ENCODE data around the gene SARM1. TPM values are rescaled to one million over a fixed set of nuclear protein-coding genes. Genes with fewer than 3 reads are reported as not detected.

Gene SARM1
- total RNA-seq, 2 experiments from 2014 or later = 18.1 to 21.9 TPM

DNA sequence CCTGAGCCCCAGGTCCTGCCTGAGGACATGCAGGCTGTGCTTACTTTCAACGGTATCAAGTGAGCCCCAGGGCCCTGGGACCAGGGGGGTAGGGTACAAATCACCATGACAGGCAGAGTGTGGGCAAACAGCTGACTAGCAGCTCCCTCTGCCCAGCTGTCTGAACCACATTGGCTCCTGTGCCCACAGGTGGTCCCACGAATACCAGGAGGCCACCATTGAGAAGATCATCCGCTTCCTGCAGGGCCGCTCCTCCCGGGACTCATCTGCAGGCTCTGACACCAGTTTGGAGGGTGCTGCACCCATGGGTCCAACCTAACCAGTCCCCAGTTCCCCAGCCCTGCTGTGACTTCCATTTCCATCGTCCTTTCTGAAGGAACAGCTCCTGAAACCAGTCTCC, 24.5 kb downstream of the SARM1 start:
- no peak for ATAC-seq
- H3K27ac Mint-ChIP-seq = no peak overlapping the region
- peaks cover 14% of the 10 kb centered on the region for H3K36me3 Mint-ChIP-seq (ENCODE audit: low read depth)
- no peaks in the 10 kb centered on the region for H3K9me3 Mint-ChIP-seq (ENCODE audit: low read depth)
- no peaks in the 10 kb centered on the region for H3K4me1 Mint-ChIP-seq
- POLR2A ChIA-PET = no interaction called here
- no peak overlapping the region for H3K4me3 Mint-ChIP-seq
- intact Hi-C loops (cut with DNase I, micrococcal nuclease) = no loop called here
- no peak for DNase-seq
- CTCF ChIA-PET = interaction anchor here (0.9 kb wide), 1 partner anchor 202 kb away, joined by 3 read pairs; no protein-coding TSS in a partner anchor
- H3K27me3 Mint-ChIP-seq = no peaks in the 10 kb centered on the region

GRCh38 chr17:28396635-28397239, 25.2 kb downstream of the SARM1 start:
- no peak for DNase-seq
- H3K9me3 Mint-ChIP-seq (ENCODE audit: low read depth) = no peaks in the 10 kb centered on the region
- peaks cover 12% of the 10 kb centered on the region for H3K36me3 Mint-ChIP-seq (ENCODE audit: low read depth)
- ChIA-PET CTCF (interaction anchor here (0.7 to 0.9 kb wide), 4 partner anchors 29 to 889 kb away, joined by 3 to 4 read pairs (median 3); no protein-coding TSS in a partner anchor), POLR2A (no interaction called here)
- no peak overlapping the region for H3K4me3 Mint-ChIP-seq
- H3K4me1 Mint-ChIP-seq = peaks cover 2% of the 10 kb centered on the region
- ATAC-seq = no peak
- H3K27me3 Mint-ChIP-seq = no peaks in the 10 kb centered on the region
- H3K27ac Mint-ChIP-seq = no peak overlapping the region
- intact Hi-C loops (cut with DNase I, micrococcal nuclease) = no loop called here

DNA sequence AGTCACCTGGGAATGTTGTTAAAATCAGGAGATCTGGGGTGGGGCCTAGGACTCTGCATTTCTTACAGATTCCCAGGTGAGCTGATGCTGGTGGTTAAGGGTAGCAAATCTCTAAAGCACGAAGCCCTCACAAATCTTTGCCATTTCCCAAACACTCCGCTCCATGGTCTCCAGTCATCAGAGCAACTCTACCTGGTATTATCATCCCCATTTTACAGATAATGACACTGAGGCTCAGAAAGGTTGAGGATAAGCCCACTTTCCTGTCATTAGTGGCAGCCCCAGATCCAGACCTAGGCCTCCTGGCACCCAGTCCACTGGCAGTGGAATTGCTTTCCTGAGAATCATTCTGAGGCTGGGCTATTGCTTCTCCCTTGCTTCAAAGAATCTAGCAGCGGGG, 25.8 kb downstream of the SARM1 start:
- no peak for ATAC-seq
- H3K27ac Mint-ChIP-seq = no peak overlapping the region
- peaks cover 6% of the 10 kb centered on the region for H3K4me1 Mint-ChIP-seq
- ChIA-PET POLR2A (no interaction called here), CTCF (interaction anchor here (0.7 to 0.8 kb wide), 3 partner anchors 29 to 890 kb away, joined by 3 to 4 read pairs (median 3); no protein-coding TSS in a partner anchor)
- no peaks in the 10 kb centered on the region for H3K27me3 Mint-ChIP-seq
- intact Hi-C loops (cut with DNase I, micrococcal nuclease) = no loop called here
- peaks cover 12% of the 10 kb centered on the region for H3K36me3 Mint-ChIP-seq (ENCODE audit: low read depth)
- H3K9me3 Mint-ChIP-seq (ENCODE audit: low read depth) = no peaks in the 10 kb centered on the region
- DNase-seq = no peak
- H3K4me3 Mint-ChIP-seq = no peak overlapping the region

DNA sequence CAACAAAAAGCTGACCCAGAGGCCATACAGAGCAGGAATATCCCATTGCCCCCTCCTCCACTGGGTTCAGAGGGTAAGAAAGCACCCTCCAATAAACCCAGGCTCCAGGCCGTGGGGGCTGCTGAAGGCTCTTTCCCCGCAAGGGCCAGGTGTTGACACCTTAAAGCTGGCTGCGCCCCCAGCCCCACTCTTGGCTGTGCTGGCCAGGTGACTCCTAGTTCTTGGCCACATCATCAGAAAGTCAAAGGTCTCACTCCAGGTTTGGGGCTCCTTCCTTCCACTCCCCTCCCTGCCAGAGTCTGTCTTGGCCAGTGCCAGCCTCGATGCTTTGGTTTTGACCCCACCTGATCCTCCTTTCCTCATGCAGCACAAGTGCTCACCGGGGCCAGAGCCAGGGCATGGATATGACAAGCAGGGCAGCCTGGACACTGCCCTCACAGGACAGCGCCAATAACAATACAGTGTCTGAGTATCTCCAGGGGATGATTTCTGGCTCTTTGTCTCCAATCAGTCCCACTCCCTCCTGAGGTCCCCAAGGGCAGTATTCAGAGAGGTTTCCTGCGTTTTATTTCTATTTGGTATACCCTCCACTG, 26.3 kb downstream of the SARM1 start:
- ChIA-PET CTCF (interaction anchor here (0.7 kb wide), 1 partner anchor 283 kb away, joined by 3 read pairs; no protein-coding TSS in a partner anchor), POLR2A (no interaction called here)
- H3K4me1 Mint-ChIP-seq = peaks cover 6% of the 10 kb centered on the region
- no peaks in the 10 kb centered on the region for H3K27me3 Mint-ChIP-seq
- H3K4me3 Mint-ChIP-seq = no peak overlapping the region
- no peak overlapping the region for H3K27ac Mint-ChIP-seq
- intact Hi-C loops (cut with DNase I, micrococcal nuclease) = no loop called here
- peaks cover 12% of the 10 kb centered on the region for H3K36me3 Mint-ChIP-seq (ENCODE audit: low read depth)
- ATAC-seq (no peak), DNase-seq (no peak)
- no peaks in the 10 kb centered on the region for H3K9me3 Mint-ChIP-seq (ENCODE audit: low read depth)

DNA sequence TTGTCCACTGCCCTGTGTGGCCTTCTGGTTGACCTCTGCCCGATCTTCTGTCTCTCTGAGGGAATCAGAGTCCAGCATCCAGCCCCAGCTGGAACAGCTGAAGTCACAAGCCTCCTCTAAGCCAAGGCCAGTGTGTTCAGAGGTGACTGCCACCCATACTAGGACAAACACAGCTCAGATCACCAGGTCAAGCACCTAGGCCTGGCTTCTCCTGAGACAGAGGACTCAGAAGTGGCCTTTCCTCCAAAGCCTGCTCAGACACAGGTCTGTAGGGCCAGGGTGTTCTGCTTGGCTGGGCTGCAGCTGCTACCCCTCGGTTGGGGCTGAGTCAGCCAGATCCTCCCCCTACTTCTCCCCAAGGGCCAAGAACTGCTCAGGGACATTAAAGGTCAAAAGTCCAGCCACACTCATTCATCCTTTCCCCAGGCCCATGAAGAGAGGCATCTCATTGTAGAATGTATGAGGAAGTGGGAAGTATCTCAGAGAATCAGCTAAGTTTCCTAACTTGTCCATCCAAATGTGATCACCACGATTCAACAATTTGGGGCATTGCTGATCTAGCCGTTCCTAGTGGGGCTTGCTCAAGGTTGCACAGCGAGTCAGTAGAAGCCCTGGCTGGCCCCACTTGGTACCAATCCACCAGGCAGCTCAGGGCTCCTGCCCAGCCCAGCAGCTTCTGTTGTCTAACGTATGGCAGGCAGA, 26.9 kb downstream of the SARM1 start:
- intact Hi-C loops (cut with DNase I, micrococcal nuclease) = no loop called here
- Mint-ChIP-seq H3K9me3 (ENCODE audit: low read depth) (no peaks in the 10 kb centered on the region), H3K4me3 (no peak overlapping the region), H3K27ac (no peak overlapping the region), H3K36me3 (ENCODE audit: low read depth) (peaks cover 12% of the 10 kb centered on the region), H3K27me3 (no peaks in the 10 kb centered on the region), H3K4me1 (peaks cover 6% of the 10 kb centered on the region)
- DNase-seq = no peak
- CTCF ChIA-PET = interaction anchor here (0.7 to 1.0 kb wide), 2 partner anchors 16 to 233 kb away, joined by 3 read pairs; no protein-coding TSS in a partner anchor
- POLR2A ChIA-PET = no interaction called here
- ATAC-seq = no peak

DNA sequence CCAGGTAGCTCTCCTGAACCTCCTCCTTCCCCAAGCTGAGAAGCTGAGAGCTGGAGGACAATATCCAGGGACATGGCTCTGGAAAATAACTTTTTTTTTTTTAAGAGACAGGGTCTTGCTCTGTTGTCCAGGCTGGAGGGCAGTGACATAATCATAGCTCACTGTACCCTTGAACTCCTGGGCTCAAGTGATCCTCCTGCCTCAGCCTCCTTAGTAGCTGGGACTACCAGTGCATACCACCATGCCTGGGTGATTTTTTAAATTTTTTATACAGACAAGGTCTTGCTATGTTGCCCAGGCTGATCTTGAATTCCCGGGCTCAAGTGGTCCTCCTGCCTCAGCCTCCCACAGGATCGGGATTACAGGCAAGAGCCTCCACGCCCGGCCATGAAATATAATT, 28.3 kb downstream of the SARM1 start:
- no peak for ATAC-seq
- CTCF ChIA-PET = interaction anchor here (2.8 kb wide), 1 partner anchor 17 kb away, joined by 14 read pairs; no protein-coding TSS in a partner anchor
- peaks cover 6% of the 10 kb centered on the region for H3K4me1 Mint-ChIP-seq
- peaks cover 2% of the 10 kb centered on the region for H3K36me3 Mint-ChIP-seq (ENCODE audit: low read depth)
- no peak for DNase-seq
- H3K4me3 Mint-ChIP-seq = no peak overlapping the region
- POLR2A ChIA-PET = no interaction called here
- no peak overlapping the region for H3K27ac Mint-ChIP-seq
- no peaks in the 10 kb centered on the region for H3K27me3 Mint-ChIP-seq
- H3K9me3 Mint-ChIP-seq (ENCODE audit: low read depth) = no peaks in the 10 kb centered on the region
- intact Hi-C loops (cut with DNase I, micrococcal nuclease) = no loop called here

DNA sequence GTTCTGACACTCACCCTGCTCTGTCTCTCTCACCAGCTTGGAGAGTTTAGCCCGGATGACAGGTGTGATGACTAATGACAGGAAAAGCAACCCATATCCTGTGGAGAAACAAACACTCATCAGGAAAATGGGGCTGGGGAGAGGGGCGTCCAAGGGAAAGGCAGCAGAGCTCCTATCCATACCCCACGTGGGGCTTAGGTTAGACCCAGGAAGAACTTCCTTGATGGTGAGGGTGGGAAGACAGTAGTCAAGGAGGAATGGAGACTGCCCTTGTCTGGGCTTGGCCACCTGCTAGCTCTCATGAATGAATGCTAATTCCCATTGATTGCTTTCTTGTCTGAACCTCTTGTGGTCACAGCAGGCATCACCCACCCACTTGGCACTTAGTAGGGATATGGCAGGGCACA, 30.7 kb downstream of the SARM1 start:
- intact Hi-C loops (cut with DNase I, micrococcal nuclease) = no loop called here
- ChIA-PET CTCF (interaction anchor here (2.8 kb wide), 1 partner anchor 14 kb away, joined by 14 read pairs; no protein-coding TSS in a partner anchor), POLR2A (no interaction called here)
- H3K36me3 Mint-ChIP-seq (ENCODE audit: low read depth) = peaks cover 1% of the 10 kb centered on the region
- no peak overlapping the region for H3K4me3 Mint-ChIP-seq
- ATAC-seq (no peak), DNase-seq (no peak)
- H3K27ac Mint-ChIP-seq = no peak overlapping the region
- peaks cover 2% of the 10 kb centered on the region for H3K27me3 Mint-ChIP-seq
- peaks cover 14% of the 10 kb centered on the region for H3K4me1 Mint-ChIP-seq
- H3K9me3 Mint-ChIP-seq (ENCODE audit: low read depth) = no peaks in the 10 kb centered on the region

- Mint-ChIP-seq H3K9me3 (ENCODE audit: low read depth) (no peaks in the 10 kb centered on the region), H3K27me3 (peaks cover 2% of the 10 kb centered on the region)
Observed at GRCh38 chr17:28402844-28403243, 31.4 kb downstream of the SARM1 start.

DNA sequence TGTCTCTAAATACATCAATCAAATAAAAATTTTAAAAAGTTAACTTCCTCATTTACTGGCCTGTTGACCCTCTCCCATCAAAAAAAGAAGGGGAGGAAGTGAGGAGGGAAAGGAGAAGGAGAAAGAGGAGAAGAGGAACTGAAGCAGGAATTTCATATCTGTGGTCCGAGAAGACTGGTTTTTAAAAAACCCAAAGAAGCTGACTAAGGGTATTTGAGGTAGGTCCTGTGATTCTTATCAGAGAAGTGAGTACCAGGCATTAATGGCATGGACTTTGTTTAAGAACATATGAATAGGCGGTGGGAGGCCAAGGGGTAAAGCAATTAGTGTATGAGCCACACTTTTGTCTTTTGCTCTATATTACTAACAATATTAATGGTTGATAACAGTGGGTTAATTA, 32.5 kb downstream of the SARM1 start:
- Mint-ChIP-seq H3K27me3 (peaks cover 8% of the 10 kb centered on the region), H3K9me3 (ENCODE audit: low read depth) (no peaks in the 10 kb centered on the region)

More at GRCh38 chr17:28402844-28403243, 31.4 kb downstream of the SARM1 start:
- POLR2A ChIA-PET = no interaction called here
- no peak overlapping the region for H3K27ac Mint-ChIP-seq
- DNase-seq = no peak
- H3K4me3 Mint-ChIP-seq = no peak overlapping the region
- peaks cover 14% of the 10 kb centered on the region for H3K4me1 Mint-ChIP-seq
- intact Hi-C loops (cut with DNase I, micrococcal nuclease) = no loop called here
- no peaks in the 10 kb centered on the region for H3K36me3 Mint-ChIP-seq (ENCODE audit: low read depth)
- no peak for ATAC-seq
- CTCF ChIA-PET = no interaction called here

DNA sequence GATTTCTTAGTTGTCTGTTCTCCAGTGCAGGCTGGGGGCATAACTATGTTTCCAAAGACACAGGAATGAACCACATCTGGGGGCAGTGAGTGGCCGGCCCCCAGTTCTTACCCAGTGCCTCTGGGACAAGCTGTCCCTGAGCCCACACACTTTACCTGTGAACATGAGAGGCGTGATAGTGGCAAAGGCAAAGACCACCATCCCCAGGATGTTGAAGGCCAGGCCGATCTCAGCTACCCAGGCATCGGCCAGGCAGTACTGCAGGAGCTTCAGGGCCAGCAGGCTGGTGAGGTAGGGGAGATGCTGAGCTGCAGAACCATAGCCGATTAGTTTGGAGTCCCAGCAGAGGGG, 32.9 kb downstream of the SARM1 start:
- no peaks in the 10 kb centered on the region for H3K36me3 Mint-ChIP-seq (ENCODE audit: low read depth)
- POLR2A ChIA-PET = no interaction called here

More for the DNA sequence above, 32.5 kb downstream of the SARM1 start:
- ChIA-PET CTCF (interaction anchor here (0.6 to 1.0 kb wide), 3 partner anchors 10 to 385 kb away, joined by 4 to 5 read pairs (median 4); no protein-coding TSS in a partner anchor), POLR2A (no interaction called here)
- peaks cover 14% of the 10 kb centered on the region for H3K4me1 Mint-ChIP-seq
- no peak for DNase-seq
- intact Hi-C loops (cut with DNase I, micrococcal nuclease) = no loop called here
- H3K27ac Mint-ChIP-seq = no peak overlapping the region
- H3K4me3 Mint-ChIP-seq = no peak overlapping the region
- H3K36me3 Mint-ChIP-seq (ENCODE audit: low read depth) = no peaks in the 10 kb centered on the region
- no peak for ATAC-seq

DNA sequence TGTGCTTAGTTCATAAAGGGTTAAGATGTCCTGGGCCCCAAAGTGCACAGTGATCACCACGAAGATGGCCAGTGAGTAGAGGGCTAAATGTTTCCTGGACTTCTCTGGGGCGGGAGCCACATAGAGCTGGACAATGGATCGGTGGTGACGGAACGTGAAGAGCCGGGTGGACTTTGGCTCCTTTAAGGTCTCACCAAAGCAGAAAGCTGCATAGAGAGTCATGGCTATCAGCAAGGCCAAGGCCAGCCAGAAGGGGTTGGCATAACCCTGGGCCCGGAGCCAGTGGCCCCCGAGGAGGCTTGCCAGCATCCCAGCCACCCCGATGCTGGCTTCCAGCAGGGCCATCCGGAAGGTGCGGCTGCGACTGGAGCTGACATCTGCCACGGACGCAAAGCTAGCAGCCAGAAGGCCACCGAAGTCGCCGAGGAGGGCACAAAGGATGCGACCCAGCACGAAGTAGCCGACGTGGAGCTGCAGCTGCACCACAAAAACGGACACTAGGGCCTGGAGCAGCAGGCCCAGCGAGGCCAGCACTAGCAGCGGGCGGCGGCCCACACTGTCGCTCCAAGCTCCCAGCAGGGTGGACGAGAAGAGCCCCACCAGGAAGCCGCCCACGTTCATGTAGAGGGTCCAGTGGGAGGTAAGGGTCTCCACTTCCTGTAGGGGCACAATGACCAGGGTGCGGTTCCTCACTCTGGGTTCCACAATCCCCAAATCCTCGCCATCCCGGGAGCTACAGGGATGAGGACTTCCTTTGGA, 33.5 kb downstream of the SARM1 start:
- DNase-seq (no peak), ATAC-seq (no peak)
- Mint-ChIP-seq H3K9me3 (ENCODE audit: low read depth) (no peaks in the 10 kb centered on the region), H3K4me1 (peaks cover 14% of the 10 kb centered on the region), H3K27ac (peak overlapping the region; percentile 19), H3K4me3 (peak overlapping the region; percentile 71), H3K27me3 (peaks cover 8% of the 10 kb centered on the region), H3K36me3 (ENCODE audit: low read depth) (no peaks in the 10 kb centered on the region)
- POLR2A ChIA-PET = interaction anchor here (0.6 to 1.0 kb wide), 2 partner anchors 14 to 1004 kb away, joined by 6 to 7 read pairs; no protein-coding TSS in a partner anchor
- intact Hi-C loops (cut with DNase I, micrococcal nuclease) = loop anchor here in 1 of 2 experiments (5.0 kb wide), 1 partner anchor 48 kb away; the partner anchor contains the start of gene POLDIP2
- CTCF ChIA-PET = interaction anchor here (0.6 to 4.1 kb wide), 5 partner anchors 9 to 384 kb away, joined by 3 to 26 read pairs (median 4); no protein-coding TSS in a partner anchor

More for the DNA sequence above, 32.9 kb downstream of the SARM1 start:
- Mint-ChIP-seq H3K27ac (no peak overlapping the region), H3K27me3 (peaks cover 8% of the 10 kb centered on the region), H3K4me1 (peaks cover 14% of the 10 kb centered on the region), H3K4me3 (peak overlapping the region; percentile 35), H3K9me3 (ENCODE audit: low read depth) (no peaks in the 10 kb centered on the region)
- CTCF ChIA-PET = interaction anchor here (0.6 to 4.1 kb wide), 4 partner anchors 10 to 385 kb away, joined by 4 to 26 read pairs (median 4); no protein-coding TSS in a partner anchor
- DNase-seq = no peak
- intact Hi-C loops (cut with DNase I, micrococcal nuclease) = no loop called here
- no peak for ATAC-seq
